NCI-H510A treated with DMSO at 0.1 percent for 48 hours (cell line): Measurements from ENCODE around the gene ELF2.
A peak's percentile ranks its signal among the peaks of the same experiment; 100 is the strongest.
"Not testable (repeated sequence)": the region's sequence is repeated elsewhere in the genome, so short reads cannot be mapped to it uniquely, and the experiment has no call there.

Experiments used
- DNase-seq: peaks from one replicate; lab custom pipeline; 2025; lab: John Stamatoyannopoulos, UW

ELF2 gene

DNA sequence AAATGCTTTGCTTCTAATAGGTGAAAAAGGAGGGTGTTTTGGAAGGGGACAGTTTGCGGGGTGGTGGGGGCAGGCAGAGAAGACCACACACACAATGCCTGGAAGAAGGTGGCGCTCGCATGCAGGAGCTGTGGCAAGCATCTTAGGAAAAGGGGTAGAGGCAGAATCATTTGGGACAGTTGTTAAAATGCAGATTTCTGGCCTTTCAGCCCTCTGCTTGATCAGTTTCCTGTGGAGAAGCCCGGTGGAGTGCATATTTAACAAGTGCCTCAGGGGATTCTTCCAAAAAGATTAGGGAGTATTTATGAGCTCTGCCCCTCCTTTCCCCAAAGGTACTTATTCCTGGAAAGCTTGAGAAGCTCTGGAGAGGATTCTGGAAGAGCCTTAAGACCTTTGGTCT, 156.6 kb downstream of the ELF2 start:
- no peak for DNase-seq

GRCh38 chr4:139018971-139019758, 157.9 kb downstream of the ELF2 start:
- no peak for DNase-seq

GRCh38 chr4:139018501-139018900, 158.5 kb downstream of the ELF2 start:
- DNase-seq = no peak

DNA sequence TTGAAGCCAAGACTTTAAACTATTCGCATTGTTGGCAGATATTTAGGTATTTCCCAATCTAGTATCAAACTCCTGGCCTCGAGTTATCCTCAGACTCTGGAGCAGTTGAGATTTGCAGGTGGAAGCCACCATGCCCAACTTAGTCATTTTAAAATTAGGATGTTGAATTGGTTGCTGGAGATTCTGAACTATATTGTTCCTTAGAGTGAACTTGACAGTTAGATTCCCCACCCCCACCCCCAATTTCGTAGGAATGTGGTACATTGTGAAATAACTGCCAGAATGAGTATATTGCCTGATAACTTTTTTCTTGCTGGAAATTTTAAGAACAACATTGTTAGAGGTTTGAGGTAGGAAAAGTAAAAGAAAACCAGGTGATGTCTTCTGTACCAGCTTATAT, 159.2 kb downstream of the ELF2 start:
- DNase-seq = no peak

GRCh38 chr4:139015948-139016471, 161.0 kb downstream of the ELF2 start:
- DNase-seq = peak; percentile 12

DNA sequence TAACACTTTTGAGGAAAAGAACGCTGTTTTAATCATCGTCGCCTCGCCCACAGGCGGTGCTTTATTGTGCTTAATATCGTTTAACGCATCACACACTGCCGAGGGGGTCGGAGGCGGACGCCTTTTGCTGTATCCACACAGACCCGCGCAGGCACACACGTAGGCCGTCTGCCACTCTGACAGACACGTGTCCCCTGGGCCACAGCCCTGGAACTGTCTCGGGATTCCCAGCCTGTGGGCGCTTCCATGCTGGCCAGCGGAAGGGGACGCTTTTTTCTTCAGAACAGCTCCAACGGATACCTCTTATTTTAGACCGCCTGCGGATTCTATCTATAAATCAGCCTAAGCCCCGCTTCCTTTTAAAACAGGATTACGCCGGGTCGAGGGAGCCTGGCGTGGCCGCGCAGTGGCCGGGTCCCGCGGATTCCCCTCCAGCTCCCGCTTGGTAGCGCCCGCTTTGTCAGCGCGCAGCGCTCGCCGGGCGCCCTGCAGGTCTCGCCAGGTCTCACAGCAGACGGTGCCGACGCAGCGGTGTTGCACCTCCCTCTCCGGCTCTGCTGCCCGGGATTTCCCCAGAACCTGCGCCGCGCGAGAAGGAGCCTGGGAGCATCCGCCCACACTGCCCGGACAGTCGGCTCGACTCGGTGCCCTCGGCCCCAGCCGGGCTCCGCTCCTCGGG, 161.6 kb downstream of the ELF2 start, which contains the start of gene NOCT:
Gene NOCT (plus strand): TSS at position 513 of the 679 bp plus-strand sequence. CDS start 201 bp downstream, outside the sequence.
- peak; percentile 85 for DNase-seq

GRCh38 chr4:139014371-139015268, 162.4 kb downstream of the ELF2 start:
- DNase-seq = peak; percentile 13

DNA sequence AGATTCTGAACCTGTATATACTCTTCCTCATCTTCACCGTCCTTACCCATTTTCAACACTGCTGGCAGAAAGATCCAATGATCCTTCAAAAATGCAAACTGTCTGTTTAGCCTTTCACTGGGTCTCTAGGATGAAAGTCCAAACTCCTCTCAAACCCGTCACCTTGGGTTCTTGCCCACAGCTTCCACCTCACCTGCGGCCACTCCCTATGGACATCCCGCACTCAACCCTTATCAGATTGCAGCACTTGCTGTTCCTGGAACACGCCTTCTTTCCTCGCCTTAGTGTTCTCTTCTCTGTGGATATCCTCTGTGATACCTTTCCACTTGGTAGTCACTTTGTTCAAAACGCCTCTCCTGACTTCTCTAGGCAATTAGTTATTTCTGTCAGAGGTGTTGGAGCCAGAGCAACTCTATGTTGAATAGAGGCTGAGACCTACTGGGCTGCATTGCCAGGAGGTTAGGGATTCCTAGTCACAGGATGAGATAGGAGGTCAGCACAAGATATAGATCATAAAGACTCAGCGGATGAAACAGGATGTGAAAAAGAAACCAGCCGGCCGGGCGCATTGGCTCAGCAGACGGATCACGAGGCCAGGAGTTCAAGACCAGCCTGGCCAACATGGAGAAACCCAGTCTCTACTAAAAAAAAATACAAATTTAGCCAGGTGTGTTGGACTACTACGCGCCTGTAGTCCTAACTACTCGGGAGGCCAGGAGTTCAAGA, 165.6 kb downstream of the ELF2 start:
- no peak for DNase-seq

- no peak for DNase-seq
Observed at GRCh38 chr4:139009702-139010101, 167.3 kb downstream of the ELF2 start.

GRCh38 chr4:139008278-139008677, 168.7 kb downstream of the ELF2 start:
- not testable (repeated sequence) for DNase-seq

DNA sequence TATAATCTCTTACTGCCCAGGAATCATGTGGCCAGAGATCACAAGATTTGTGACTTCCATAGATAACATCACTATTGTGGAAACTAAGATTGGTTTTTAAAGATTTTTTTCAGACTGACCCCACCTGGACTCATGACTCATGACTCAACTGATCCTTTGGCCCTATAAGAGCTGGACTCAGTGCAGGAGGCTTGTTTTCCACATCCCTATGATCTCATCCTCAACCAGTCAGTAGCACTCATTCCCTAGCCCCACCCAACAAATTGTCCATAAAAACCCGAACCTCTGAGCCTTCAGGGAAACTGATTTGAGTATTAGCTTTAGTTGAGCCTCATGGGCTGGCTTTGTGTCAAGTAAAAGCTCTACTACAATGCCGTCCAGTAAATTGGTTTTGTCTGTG, 169.4 kb downstream of the ELF2 start:
- DNase-seq = no peak
